WI38 (cell line): Measurements from ENCODE around the gene SLC41A2.

ENCODE experiments used
- H3K4me3 ChIP-seq: 2 replicates; pipeline ENCODE4 v1.5.1; 2011; ENCODE audit warnings: low read depth, mild to moderate bottlenecking, control low read depth, low read length
- TF ChIP-seq, protein P1 (sequence below): IDR thresholded peaks from 2 replicates; pipeline ENCODE4 v1.5.1; 2012; ENCODE audit warnings: low read depth, mild to moderate bottlenecking, control low read depth, low read length

Gene SLC41A2

GRCh38 chr12:104929368-104929767 is 28.7 kb downstream of the SLC41A2 start:
- no peak overlapping the region for H3K4me3 ChIP-seq
- TF ChIP-seq, protein P1, sequence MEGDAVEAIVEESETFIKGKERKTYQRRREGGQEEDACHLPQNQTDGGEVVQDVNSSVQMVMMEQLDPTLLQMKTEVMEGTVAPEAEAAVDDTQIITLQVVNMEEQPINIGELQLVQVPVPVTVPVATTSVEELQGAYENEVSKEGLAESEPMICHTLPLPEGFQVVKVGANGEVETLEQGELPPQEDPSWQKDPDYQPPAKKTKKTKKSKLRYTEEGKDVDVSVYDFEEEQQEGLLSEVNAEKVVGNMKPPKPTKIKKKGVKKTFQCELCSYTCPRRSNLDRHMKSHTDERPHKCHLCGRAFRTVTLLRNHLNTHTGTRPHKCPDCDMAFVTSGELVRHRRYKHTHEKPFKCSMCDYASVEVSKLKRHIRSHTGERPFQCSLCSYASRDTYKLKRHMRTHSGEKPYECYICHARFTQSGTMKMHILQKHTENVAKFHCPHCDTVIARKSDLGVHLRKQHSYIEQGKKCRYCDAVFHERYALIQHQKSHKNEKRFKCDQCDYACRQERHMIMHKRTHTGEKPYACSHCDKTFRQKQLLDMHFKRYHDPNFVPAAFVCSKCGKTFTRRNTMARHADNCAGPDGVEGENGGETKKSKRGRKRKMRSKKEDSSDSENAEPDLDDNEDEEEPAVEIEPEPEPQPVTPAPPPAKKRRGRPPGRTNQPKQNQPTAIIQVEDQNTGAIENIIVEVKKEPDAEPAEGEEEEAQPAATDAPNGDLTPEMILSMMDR, result no peak

GRCh38 chr12:104928036-104928745 is 29.9 kb downstream of the SLC41A2 start:
- TF ChIP-seq, protein P1, result no peak
- no peak overlapping the region for H3K4me3 ChIP-seq

GRCh38 chr12:104925501-104925900 is 32.6 kb downstream of the SLC41A2 start:
- TF ChIP-seq, protein P1, result no peak
- H3K4me3 ChIP-seq, result no peak overlapping the region

DNA sequence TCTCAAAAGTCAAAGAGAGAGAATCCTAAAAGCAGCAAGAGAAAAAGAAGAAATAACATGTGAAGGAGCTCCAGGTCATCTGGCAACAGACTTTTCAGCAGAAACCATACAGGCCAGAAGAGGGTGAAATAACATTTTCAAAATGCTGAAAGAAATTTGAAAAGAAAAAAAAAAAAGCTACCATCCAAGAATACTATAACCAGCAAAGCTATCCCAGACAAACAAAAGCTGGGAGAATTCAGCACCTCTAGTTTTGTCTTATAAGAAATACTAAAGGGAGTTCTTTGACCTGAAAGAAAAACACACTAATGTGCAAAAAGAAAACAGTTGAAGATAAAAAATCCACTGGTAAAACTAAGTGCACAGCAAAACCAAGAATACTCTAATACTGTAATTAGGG is 36.8 kb downstream of the SLC41A2 start:
- TF ChIP-seq, protein P1, result no peak
- no peak overlapping the region for H3K4me3 ChIP-seq

DNA sequence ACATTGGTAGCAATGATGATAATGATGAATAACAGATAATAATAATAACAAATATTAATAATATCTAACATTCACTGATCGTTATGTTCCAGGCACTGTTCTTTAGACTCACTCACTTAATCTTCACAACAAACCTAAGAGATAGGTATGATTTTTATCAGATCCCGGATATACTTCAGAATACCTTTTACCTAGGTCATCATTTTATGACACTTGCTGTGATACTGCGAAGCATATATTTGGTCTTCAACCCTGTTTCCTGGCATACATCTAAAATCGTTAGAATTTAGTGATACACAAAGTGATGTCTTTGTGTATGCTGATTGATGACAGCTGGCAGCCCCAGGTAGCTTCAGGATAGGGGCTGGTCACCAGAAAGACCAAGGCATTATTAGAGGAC is 46.1 kb downstream of the SLC41A2 start:
- TF ChIP-seq, protein P1, result no peak
- no peak overlapping the region for H3K4me3 ChIP-seq

- TF ChIP-seq, protein P1, result no peak
- no peak overlapping the region for H3K4me3 ChIP-seq
Measured at GRCh38 chr12:104910196-104910840, 47.8 kb downstream of the SLC41A2 start.

GRCh38 chr12:104909761-104910160 is 48.3 kb downstream of the SLC41A2 start:
- TF ChIP-seq, protein P1, result no peak
- no peak overlapping the region for H3K4me3 ChIP-seq
